Hepatocyte (in vitro differentiated cells): Measurements from ENCODE around the gene RANBP6.

Experiments
- EZH2phosphoT487 ChIP-seq: fragments of 200-600 bp; sonication (generic); IDR thresholded peaks from one replicate; pipeline ENCODE4 v1.6.1; 2018; ENCODE audit warnings: antibody characterized with exemption, mild to moderate bottlenecking, low read depth, moderate library complexity; ENCODE audit not compliant: unreplicated experiment, severe bottlenecking
- TF ChIP-seq, protein P1 (sequence below): fragments of 200-600 bp; sonication (generic); IDR thresholded peaks from 2 replicates; pipeline ENCODE4 v1.5.1; 2016; ENCODE audit warnings: antibody characterized with exemption, mild to moderate bottlenecking; ENCODE audit not compliant: poor library complexity

DNA sequence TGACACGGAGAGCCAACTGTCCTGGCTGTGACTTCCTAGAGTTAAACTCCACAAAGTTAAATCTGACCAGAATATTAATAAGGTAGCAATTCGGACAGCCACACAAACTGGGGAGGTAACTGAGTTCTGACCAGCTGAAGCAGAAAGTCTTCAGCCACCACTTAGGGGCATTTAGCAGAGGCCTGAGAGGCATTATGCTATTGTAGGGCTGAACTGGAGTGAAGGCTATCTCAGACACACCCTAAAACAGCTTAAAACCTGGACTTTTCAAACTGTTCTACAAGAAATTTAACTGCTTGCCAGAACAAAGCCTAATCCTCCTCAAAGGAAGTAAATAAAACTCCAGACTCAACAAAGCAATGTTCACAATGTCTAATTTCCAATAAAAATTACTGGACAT lies 32.4 kb downstream of the RANBP6 start:
- no peak for TF ChIP-seq EZH2phosphoT487
- TF ChIP-seq, protein P1, sequence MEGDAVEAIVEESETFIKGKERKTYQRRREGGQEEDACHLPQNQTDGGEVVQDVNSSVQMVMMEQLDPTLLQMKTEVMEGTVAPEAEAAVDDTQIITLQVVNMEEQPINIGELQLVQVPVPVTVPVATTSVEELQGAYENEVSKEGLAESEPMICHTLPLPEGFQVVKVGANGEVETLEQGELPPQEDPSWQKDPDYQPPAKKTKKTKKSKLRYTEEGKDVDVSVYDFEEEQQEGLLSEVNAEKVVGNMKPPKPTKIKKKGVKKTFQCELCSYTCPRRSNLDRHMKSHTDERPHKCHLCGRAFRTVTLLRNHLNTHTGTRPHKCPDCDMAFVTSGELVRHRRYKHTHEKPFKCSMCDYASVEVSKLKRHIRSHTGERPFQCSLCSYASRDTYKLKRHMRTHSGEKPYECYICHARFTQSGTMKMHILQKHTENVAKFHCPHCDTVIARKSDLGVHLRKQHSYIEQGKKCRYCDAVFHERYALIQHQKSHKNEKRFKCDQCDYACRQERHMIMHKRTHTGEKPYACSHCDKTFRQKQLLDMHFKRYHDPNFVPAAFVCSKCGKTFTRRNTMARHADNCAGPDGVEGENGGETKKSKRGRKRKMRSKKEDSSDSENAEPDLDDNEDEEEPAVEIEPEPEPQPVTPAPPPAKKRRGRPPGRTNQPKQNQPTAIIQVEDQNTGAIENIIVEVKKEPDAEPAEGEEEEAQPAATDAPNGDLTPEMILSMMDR: no peak
